GM21576 (cell line): ENCODE results near the gene CAMSAP2.

Experiments used
- ATAC-seq: cut with Tn5 transposase; IDR thresholded peaks from one replicate; pipeline ENCODE4 v1.9.1; 2021; ENCODE audit warnings: mild to moderate bottlenecking, moderate library complexity; ENCODE audit not compliant: unreplicated experiment

The CAMSAP2 gene

GRCh38 chr1:200738327-200738948, at the start of gene CAMSAP2:
TSS of gene CAMSAP2 (plus strand) at chr1:200738893. CDS start at chr1:200739828, 935 bp downstream.
- peak; percentile 34 for ATAC-seq

GRCh38 chr1:200692316-200692715, 46.4 kb upstream of the CAMSAP2 start:
- no peak for ATAC-seq

GRCh38 chr1:200693327-200693726, 45.4 kb upstream of the CAMSAP2 start:
- no peak for ATAC-seq

GRCh38 chr1:200694738-200695137, 44.0 kb upstream of the CAMSAP2 start:
- no peak for ATAC-seq

GRCh38 chr1:200699871-200700270, 38.8 kb upstream of the CAMSAP2 start:
- ATAC-seq, result no peak

GRCh38 chr1:200704986-200705500, 33.6 kb upstream of the CAMSAP2 start:
- no peak for ATAC-seq

- ATAC-seq, result no peak
These were observed 32.4 kb upstream of the CAMSAP2 start for GRCh38 chr1:200706111-200706814.

- ATAC-seq, result no peak
These were observed 31.6 kb upstream of the CAMSAP2 start for GRCh38 chr1:200707116-200707515.

GRCh38 chr1:200708161-200708560, 30.5 kb upstream of the CAMSAP2 start:
- no peak for ATAC-seq

- no peak for ATAC-seq
These were observed 29.9 kb upstream of the CAMSAP2 start for GRCh38 chr1:200708769-200709168.

GRCh38 chr1:200710166-200710565, 28.5 kb upstream of the CAMSAP2 start:
- no peak for ATAC-seq

GRCh38 chr1:200714504-200715187, 24.0 kb upstream of the CAMSAP2 start:
- no peak for ATAC-seq

- no peak for ATAC-seq
These were observed 18.5 kb upstream of the CAMSAP2 start for GRCh38 chr1:200720199-200720598.

- no peak for ATAC-seq
These were observed 14.6 kb upstream of the CAMSAP2 start for GRCh38 chr1:200724064-200724463.

- ATAC-seq, result no peak
These were observed 11.4 kb upstream of the CAMSAP2 start for GRCh38 chr1:200727257-200727656.

GRCh38 chr1:200729863-200730262, 8.8 kb upstream of the CAMSAP2 start:
- no peak for ATAC-seq

- no peak for ATAC-seq
These were observed 6.9 kb upstream of the CAMSAP2 start for GRCh38 chr1:200731654-200732332.

GRCh38 chr1:200732438-200732837, 6.3 kb upstream of the CAMSAP2 start:
- ATAC-seq, result no peak

GRCh38 chr1:200733907-200734306, 4.8 kb upstream of the CAMSAP2 start:
- ATAC-seq, result no peak

GRCh38 chr1:200737647-200738291, 924 bp upstream of the CAMSAP2 start:
- no peak for ATAC-seq
